HL-60 (cell line): ENCODE results near the gene MBTD1.

Experiments
- DNase-seq, 2 experiments: peaks; one replicate each; pipeline ENCODE4 v3.0.0-alpha.2; 2010 to 2020; ENCODE audit warnings: low read depth in 1 of 2, low spot score in 1 of 2
- H3K27ac ChIP-seq: fragments of 250-450 bp; sonication (Bioruptor Pico); replicated peaks from 2 replicates; pipeline ENCODE4 v1.5.1; 2020; ENCODE audit warnings: mild to moderate bottlenecking, moderate library complexity
- H3K27me3 ChIP-seq: fragments of 250-450 bp; sonication (Bioruptor Pico); 2 replicates; pipeline ENCODE4 v1.5.1; 2021; ENCODE audit warnings: mild to moderate bottlenecking, moderate library complexity; ENCODE audit not compliant: insufficient read depth, poor library complexity, severe bottlenecking
- H3K4me3 ChIP-seq: replicated peaks from 2 replicates; pipeline ENCODE4 v1.5.1; 2011; ENCODE audit warnings: mild to moderate bottlenecking, control low read depth, low read length; ENCODE audit not compliant: insufficient read depth
- GABPA ChIP-seq: IDR thresholded peaks from 2 replicates; pipeline ENCODE4 v1.6.1; 2012; ENCODE audit warnings: low read depth
- POLR2AphosphoS5 ChIP-seq: IDR thresholded peaks from 2 replicates; pipeline ENCODE4 v1.6.1; 2012; ENCODE audit warnings: low read depth
- SPI1 ChIP-seq: IDR thresholded peaks from 2 replicates; pipeline ENCODE4 v1.6.1; 2012; ENCODE audit warnings: low read depth, mild to moderate bottlenecking, borderline replicate concordance
- TF ChIP-seq, protein P1 (sequence below): IDR thresholded peaks from one replicate; pipeline ENCODE4 v1.5.1; 2011; ENCODE audit warnings: low read length, control low read depth, inconsistent platforms; ENCODE audit not compliant: insufficient read depth
- TF ChIP-seq, protein P2 (sequence below): IDR thresholded peaks from 2 replicates; pipeline ENCODE4 v1.6.1; 2012; ENCODE audit warnings: low read depth; ENCODE audit not compliant: insufficient replicate concordance

MBTD1 gene

DNA sequence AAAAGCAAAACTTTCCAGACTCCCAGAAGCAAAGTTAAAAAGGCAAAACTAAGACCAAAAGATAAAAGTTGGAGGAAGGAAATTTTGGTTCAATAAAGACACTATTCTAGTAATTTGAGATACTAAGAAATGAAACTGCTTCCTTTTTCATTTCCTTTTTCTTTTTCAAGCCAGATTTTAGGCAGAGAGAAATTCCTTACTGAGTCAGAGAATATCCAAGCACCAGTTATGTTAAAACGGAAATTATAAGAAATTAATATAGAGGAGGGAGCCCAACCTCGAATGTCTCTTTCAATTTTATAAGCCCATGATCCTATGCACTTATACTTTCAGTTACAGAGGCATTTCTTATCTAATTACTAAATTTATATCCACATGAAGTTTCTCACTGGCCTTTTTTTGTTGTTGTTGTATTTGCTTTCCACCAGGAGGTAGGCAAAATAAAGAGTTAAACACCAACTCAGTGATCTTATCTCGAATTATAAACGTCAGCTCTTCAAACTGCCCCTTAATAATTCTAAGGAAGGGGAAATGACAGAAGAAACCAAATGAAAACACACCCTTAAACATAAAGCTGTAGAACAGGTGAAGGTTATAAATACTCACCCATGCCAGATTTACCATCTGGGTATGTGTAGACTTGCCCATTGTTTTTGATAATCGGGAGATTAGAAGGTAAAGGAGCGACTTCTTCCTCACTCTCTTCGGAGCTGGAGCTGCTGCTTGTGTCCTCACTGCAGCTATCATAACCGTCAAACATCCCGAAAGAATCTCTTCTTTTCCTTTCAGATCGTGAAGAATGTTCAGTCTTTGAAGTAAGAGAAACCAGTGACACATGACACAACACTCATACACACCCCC, 35.2 kb downstream of the MBTD1 start:
- TF ChIP-seq, protein P1, sequence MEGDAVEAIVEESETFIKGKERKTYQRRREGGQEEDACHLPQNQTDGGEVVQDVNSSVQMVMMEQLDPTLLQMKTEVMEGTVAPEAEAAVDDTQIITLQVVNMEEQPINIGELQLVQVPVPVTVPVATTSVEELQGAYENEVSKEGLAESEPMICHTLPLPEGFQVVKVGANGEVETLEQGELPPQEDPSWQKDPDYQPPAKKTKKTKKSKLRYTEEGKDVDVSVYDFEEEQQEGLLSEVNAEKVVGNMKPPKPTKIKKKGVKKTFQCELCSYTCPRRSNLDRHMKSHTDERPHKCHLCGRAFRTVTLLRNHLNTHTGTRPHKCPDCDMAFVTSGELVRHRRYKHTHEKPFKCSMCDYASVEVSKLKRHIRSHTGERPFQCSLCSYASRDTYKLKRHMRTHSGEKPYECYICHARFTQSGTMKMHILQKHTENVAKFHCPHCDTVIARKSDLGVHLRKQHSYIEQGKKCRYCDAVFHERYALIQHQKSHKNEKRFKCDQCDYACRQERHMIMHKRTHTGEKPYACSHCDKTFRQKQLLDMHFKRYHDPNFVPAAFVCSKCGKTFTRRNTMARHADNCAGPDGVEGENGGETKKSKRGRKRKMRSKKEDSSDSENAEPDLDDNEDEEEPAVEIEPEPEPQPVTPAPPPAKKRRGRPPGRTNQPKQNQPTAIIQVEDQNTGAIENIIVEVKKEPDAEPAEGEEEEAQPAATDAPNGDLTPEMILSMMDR = no peak
- TF ChIP-seq GABPA = no peak
- TF ChIP-seq, protein P2, sequence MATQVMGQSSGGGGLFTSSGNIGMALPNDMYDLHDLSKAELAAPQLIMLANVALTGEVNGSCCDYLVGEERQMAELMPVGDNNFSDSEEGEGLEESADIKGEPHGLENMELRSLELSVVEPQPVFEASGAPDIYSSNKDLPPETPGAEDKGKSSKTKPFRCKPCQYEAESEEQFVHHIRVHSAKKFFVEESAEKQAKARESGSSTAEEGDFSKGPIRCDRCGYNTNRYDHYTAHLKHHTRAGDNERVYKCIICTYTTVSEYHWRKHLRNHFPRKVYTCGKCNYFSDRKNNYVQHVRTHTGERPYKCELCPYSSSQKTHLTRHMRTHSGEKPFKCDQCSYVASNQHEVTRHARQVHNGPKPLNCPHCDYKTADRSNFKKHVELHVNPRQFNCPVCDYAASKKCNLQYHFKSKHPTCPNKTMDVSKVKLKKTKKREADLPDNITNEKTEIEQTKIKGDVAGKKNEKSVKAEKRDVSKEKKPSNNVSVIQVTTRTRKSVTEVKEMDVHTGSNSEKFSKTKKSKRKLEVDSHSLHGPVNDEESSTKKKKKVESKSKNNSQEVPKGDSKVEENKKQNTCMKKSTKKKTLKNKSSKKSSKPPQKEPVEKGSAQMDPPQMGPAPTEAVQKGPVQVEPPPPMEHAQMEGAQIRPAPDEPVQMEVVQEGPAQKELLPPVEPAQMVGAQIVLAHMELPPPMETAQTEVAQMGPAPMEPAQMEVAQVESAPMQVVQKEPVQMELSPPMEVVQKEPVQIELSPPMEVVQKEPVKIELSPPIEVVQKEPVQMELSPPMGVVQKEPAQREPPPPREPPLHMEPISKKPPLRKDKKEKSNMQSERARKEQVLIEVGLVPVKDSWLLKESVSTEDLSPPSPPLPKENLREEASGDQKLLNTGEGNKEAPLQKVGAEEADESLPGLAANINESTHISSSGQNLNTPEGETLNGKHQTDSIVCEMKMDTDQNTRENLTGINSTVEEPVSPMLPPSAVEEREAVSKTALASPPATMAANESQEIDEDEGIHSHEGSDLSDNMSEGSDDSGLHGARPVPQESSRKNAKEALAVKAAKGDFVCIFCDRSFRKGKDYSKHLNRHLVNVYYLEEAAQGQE = no peak
- DNase-seq = no peak
- Histone ChIP-seq H3K27ac (no peak overlapping the region), H3K4me3 (no peak overlapping the region), H3K27me3 (no peaks in the 10 kb centered on the region)

DNA sequence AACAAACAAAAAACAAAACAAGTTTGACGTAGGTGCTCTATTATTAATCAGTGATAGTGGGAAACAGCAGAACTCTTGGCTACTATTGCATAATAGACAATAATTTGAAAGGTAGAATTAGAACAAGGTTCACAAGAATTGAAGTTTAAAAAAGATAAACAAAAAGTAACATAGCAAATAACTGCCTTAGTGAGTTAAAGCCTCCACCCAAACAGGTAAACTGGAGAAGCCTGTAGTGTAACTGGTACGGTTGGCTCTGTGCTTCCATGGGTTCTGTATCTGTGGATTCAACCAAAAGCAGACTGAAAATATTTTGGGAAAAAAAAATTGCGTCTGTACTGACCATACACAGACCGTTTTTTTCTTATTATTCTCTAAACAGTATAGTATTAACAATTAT, 38.5 kb downstream of the MBTD1 start:
- no peak for DNase-seq
- no peaks in the 10 kb centered on the region for H3K27me3 ChIP-seq
- no peak overlapping the region for H3K4me3 ChIP-seq
- TF ChIP-seq POLR2AphosphoS5 (no peak), GABPA (no peak), SPI1 (no peak)
- TF ChIP-seq, protein P2 = no peak
- TF ChIP-seq, protein P1 = no peak
- no peak overlapping the region for H3K27ac ChIP-seq

DNA sequence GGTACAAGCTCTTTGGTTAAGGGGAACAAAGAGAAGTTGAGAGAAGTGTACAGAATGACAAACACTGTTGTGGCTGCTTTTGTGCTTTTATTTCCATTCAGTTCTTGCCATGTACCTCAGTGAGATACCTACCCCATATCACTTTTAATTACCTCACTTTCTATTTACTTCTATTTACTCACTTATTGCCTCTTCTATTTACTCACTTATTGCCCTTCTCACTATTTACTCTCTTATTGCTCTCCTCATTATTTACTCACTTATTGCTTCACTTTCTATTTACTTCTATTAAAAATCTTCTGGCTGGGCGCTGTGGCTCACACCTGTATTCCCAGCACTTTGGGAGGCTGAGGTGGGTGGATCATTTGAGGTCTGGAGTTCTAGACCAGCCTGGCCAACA, 41.9 kb downstream of the MBTD1 start:
- TF ChIP-seq, protein P1 = no peak
- TF ChIP-seq SPI1 = no peak
- DNase-seq = no peak

DNA sequence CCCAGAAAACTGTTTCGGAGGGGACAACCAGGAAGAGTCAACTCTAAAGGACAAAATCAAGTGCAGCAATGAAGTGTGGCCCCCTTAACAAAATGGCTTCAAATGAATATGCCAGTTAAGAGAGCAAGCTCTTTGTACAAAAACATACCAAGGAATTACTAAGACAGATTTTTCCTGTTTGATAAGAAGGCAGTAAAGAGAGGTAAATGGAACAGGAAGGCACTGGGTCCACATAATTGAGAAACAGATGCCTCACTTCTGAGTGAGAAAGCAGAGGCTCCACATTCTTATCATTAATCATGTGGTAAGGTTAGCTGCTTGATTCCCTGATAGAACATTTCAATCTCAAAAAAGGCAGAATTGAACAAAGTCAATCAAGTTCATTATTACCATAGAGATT, 44.9 kb downstream of the MBTD1 start:
- Histone ChIP-seq H3K4me3 (no peak overlapping the region), H3K27ac (no peak overlapping the region), H3K27me3 (no peaks in the 10 kb centered on the region)
- no peak for DNase-seq
- TF ChIP-seq, protein P1 = no peak
- TF ChIP-seq, protein P2 = no peak
- no peak for TF ChIP-seq POLR2AphosphoS5
- no peak for TF ChIP-seq SPI1
- TF ChIP-seq GABPA = no peak

More for the DNA sequence above, 41.9 kb downstream of the MBTD1 start:
- H3K4me3 ChIP-seq = no peak overlapping the region
- H3K27me3 ChIP-seq = no peaks in the 10 kb centered on the region
- H3K27ac ChIP-seq = no peak overlapping the region
